GM19372 (cell line): ENCODE data around the gene CD40.

Experiments used
- ATAC-seq: cut with Tn5 transposase; IDR thresholded peaks from one replicate; pipeline ENCODE4 v1.9.1; 2021; ENCODE audit warnings: mild to moderate bottlenecking, low read depth, moderate library complexity; ENCODE audit not compliant: unreplicated experiment

CD40 gene

DNA sequence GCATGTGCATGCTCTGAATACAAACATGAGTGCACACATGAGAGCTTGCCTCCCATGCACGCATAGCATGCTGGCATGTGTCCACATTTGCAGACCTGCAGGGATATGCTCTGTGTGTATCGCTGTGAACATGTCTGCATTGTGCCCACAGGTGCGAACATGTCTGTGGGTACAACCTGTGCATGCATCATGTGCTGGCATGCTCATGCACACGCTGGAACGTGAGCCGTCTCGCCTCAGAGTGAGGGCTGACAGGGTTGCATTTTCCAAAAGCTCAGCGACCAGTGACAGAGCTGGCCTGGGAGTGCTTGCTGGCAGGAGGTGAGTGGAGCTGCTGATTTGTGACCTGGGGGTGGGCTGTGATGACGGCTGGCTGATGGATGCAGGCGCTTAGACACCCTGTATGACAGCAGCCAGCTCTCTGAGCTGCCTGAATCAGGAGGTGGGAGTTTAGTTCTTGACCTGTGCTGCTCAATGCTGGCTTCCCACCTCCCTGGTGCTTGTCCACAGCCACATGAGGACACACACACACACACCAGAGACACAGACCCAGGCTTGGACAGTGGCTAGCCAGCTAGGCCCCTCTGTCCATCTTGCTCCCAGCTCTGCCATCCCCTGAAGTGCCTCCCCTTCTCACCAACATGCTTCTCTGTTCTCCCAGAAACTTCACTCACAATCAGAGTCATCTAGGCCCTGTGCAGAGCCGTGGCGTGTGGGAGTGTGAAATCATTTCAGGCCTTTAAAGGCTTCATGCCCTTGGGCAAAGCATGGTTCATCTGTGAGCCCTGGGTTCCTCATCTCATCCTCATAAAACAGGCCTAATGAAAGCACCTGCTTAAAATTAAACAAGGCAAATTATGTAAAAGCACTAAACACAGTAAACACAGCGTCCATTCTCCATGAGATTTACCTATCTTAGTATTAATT lies 51.4 kb downstream of the CD40 start:
- ATAC-seq = no peak

DNA sequence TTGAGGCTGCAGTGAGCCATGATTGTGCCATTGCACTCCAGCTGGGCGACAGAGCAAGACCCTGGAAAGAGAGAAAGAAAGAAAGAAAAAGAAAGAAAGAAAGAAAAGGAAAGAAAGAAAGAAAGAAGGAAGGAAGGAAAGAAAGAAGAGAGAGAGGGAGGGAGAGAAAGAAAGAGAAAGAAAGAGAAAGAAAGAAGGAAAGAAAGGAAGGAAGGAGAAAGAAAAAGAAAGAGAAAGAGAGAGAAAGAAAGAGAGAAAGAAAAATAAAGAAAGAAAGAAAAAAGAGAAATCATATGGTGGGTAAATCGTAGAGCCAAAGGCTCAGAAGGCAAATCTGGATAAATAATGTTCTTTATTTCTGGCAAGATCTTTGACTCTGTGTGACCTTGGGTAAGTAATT lies 53.4 kb downstream of the CD40 start:
- ATAC-seq = no peak

DNA sequence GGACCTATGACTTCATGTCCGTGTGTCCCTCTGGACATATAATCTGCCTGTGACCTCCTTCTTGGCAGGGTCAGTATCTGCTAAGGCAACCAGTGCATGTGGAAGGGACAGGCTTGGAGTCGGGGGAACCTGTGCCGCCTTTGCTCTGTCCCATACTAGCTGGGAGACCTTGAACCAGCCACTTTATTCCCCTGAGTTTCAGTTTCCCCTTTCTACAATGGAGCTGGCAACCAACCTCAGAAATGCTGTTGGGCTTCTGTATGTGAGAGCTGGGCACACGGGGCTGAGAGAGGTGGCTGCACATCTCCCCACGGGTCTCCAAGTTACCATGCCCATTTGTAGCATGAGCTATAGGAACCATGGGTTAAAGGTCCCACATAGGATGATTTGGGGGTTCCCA lies 53.8 kb downstream of the CD40 start:
- no peak for ATAC-seq

DNA sequence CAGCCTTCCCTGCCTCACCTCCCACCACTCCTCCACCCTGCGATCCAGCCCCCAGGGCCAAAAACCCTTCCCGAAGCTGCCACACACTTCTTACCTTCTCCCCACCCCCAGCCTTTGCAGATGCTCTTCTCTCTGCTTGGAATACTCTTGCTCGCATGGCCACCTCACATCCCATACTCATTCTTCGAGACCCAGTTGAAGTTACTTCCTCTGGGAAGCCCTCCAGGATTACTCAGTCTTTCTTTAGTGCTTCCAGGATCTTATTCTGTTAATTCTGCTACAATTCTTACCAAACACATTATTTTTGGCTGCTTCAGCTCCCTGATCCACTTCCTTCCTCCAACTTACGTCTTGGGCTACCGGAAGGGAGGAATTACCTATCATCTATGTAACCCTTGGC lies 54.3 kb downstream of the CD40 start:
- ATAC-seq = no peak

DNA sequence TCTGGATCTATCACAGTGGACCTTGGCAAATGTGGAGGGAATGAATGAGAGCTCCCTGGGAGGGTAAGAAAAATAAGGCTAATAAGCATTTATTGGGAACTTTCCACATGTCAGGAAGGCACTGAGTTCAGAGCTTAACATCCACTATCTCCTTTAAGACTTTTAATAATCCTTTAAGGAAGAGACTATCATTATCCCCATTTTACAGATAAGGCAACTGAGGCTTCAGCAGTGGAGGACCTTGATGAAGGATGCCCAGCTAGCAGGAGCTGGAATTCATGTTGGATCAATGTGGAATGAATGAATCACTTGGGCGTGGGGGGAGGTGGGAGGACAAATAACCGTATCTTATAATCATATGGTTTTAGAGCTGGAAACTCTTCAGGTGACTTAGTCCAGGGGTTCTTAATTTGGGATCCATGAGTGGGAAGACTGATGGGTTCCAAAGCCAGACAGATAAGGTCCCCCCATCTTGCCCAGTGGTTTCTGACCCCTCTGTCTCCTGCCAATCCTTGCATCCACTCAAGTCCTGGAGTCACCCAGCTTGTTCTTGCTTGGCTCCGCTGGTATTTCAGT lies 54.9 kb downstream of the CD40 start:
- ATAC-seq = no peak

DNA sequence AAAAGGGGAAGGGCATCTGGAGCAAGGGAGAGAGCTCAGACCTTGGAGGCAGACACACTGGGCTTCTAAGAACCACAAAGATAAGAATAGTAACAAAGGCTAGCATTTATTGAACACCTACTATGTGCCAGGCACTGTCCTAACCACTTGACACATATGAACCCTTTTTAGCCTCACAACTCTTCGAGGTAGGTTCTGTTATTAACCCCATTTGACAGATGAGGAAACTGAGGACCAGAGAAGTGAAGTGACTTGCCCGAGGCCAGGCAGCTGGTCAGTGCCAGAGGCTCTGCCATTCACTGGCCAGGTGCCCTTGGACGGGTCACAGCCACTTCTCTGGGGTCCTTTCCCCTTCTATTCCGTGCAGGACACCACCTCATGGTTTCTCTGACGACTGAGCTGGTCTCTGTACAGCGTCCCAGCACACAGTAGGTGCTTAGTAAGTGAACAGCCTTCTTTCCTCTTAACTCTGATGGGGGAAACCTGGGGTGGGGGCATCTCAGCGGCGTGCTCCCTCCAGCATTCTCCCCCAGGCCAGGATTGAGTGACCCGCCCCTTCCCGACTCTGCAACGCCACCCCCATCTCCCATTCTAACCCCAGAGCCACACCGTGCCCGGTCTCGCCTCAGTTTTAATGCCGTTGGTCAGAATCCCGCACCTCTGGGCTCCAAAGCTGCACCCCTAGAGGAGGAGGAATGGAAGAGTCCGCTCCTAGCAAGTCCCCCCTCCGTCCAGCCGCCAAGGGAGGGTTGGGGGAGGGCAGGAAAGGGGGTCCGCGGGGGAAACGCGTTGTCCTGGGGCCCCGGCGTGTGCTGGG lies 55.7 kb downstream of the CD40 start:
- no peak for ATAC-seq

DNA sequence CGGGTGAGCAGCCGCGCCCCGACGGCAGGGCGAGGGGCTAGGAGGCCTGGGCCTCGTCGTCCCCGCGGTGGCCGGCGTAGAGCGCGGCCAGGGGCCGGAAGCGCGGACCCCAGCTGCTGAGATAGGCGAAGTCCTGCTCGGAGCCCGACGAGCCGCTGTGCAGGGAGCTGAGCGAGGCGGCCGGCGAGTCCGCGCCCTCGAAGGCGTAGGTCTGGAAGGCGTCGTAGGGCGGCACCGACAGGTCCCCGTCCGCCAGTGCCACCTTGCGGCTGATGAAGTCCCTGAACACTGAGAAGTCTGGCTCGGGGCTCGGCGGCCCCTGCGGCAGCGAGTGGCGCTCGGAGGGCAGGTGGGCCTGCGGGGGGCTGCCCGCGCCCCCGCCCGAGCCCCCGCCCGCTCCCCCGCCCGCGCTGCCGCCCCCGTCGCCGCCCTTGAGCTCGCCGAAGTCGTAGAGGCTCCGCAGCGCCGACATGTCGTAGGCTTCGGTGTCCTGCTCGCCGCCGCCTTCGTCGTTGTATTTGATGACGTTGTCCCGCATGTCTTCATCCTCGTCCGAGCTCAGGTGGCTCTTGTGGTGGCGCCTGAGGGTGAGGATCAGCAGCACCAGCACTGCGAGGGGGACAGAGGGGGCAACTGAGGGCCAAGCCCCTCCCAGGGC lies 56.5 kb downstream of the CD40 start:
- no peak for ATAC-seq

DNA sequence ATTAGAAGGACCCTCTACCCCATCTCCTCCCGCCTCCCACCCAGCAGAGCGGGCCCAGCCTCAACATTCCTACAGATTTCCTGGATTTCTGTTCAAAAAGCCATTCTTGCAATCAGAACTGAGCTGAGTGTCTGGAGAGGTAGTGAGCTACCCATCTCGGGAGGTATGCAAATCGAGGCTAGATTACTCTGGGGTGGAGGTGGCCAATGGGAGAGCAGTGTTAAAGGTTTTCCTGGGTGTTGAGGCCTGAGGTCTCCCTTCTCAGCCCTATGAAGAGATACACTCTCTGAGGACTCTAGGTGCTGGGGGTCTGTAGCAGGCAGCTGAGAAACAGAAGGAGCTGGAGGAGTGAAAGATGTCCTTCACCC lies 57.0 kb downstream of the CD40 start:
- ATAC-seq = no peak

DNA sequence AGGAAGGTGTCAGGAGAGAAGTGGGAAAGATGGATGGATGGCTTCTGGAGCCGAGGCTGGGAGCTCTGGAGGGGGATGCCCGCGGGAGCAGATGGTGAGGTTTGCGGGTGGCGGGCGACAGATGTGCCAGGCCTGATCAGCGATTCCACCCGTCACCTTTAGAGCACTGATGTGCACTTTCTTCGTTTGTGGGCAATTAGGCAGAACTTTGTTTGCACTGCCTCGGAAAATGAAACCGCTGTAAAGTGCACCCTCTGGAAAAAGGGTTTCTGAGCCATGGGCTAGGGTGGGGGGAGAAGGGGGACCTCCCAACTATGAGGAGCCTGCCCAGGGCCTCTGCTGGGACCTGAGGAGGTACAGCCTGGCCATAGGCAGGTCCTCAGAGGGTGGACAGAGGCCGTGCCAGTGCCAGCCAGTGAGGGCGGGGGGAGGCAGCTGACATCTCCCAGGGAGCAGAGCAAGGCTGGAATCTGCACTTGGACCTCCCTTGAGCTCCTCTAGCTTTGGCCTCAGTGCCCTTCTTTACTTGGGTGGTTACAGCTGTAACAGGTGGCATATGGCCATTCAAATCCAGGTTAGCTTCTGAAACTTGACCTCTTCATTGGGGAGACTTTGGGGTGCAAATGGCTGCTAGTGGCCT lies 58.7 kb downstream of the CD40 start:
- no peak for ATAC-seq

DNA sequence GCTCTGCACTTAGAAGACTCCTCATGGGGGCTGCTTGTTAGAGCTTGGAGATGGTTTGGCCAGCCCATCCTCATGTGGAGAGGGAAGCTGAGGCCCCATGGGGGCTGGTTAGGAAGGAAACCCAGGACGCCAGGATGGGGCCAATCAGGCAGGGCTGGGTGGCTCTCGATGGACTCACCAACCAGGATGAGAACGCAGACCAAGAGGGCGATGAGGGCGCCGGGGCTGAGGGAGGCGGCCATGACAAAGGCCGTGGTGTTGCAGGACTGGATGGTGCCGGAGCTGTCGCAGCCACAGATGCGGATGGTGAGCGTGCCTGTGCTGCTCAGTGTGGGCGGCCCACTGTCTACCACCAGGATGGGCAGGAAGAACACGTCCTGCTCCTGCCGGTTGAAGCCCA lies 59.7 kb downstream of the CD40 start:
- ATAC-seq = no peak

DNA sequence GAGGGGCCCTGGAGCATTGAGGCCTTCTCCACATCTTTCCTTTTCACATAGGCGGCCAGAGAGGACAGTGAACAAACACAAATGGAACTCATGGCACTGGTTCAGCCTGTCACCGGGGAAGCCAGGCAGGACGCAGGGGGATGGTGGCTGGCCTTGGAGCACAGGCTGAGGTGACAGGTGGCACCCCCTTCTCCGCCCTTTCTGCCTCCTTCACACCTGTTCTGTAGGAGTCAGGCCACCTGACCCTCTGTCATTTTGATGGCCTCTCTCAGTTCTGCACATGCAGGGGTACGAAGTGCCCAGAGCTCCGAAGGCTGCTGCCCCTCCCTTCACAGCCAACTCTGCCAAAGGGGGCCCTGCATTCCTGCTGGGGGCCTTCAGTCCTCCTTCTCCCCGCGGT lies 60.8 kb downstream of the CD40 start:
- no peak for ATAC-seq
